ENCODE measurements around the gene SLC25A21.
"Not testable (repeated sequence)": the region's sequence is repeated elsewhere in the genome, so short reads cannot be mapped to it uniquely, and the experiment has no call there.

Gene SLC25A21

GRCh38 chr14:37205623-37206605 lies 33.5 kb upstream of the SLC25A21 start:
- H3K27ac ChIP-seq (ENCODE audit: extremely low read depth, low read depth, low read length); POLR2A ChIA-PET; H3K4me1 ChIP-seq (ENCODE audit: control insufficient read depth, insufficient read depth, low read length); H3K36me3 ChIP-seq (ENCODE audit: control insufficient read depth in 2 of 2, insufficient read depth in 1 of 2, low read length in 2 of 2); CTCF ChIA-PET; H3K9me3 ChIP-seq (ENCODE audit: control insufficient read depth, insufficient read depth, low read depth, low read length); H3K4me3 ChIP-seq (ENCODE audit: low read depth, low read length): not testable (repeated sequence)
- TF ChIP-seq ZNF585B (tag by site-specific recombination; IDR thresholded peaks at IDR 0.05) (peak; percentile 99), TRIM28 (IDR thresholded peaks at IDR 0.05; ENCODE audit: borderline replicate concordance, low read length) (peak; percentile 61; the same call in 1 of the 2 replicates), SETDB1 (IDR thresholded peaks at IDR 0.05; ENCODE audit: insufficient read length, low read length) (peak; percentile 81), ZNF146 (tag by site-specific recombination; IDR thresholded peaks at IDR 0.05) (peak; percentile 96), ZNF610 (tag by site-specific recombination; IDR thresholded peaks at IDR 0.05; ENCODE audit: borderline replicate concordance) (peak; percentile 51; the same call in 1 of the 2 replicates)

DNA sequence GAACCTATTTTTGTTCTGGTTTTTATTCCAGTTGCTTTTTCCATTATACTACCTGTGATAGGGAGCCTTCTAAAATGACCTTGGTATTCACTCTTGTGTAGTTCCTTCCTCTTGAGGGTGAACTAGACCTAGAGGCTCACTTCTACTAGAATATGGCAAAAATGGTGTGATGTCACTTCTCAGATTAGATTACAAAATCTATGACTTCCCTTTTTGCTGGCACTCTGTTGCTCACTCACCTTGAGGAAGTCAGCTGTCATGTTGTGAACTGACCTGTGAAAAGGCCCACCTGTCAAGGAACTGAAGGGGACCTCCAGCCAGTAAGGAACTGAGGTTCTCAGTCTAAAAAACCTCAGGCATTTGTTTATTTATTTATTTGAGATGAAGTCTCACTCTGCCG lies 31.0 kb upstream of the SLC25A21 start:
- Histone ChIP-seq H3K36me3 (ENCODE audit: control insufficient read depth in 2 of 2, insufficient read depth in 1 of 2, low read length in 2 of 2) (no peaks in the 10 kb centered on the region), H3K4me1 (ENCODE audit: control insufficient read depth, insufficient read depth, low read length) (peaks cover 5% of the 10 kb centered on the region; the same call in 1 of the 2 replicates), H3K27ac (ENCODE audit: extremely low read depth, low read depth, low read length) (no peak overlapping the region), H3K9me3 (ENCODE audit: control insufficient read depth, insufficient read depth, low read depth, low read length) (no peaks in the 10 kb centered on the region), H3K4me3 (ENCODE audit: low read depth, low read length) (no peak overlapping the region)
- TF ChIP-seq ZFHX2 (tag by site-specific recombination; conservative IDR thresholded peaks at IDR 0.05) (no peak), ZSCAN4 (tag by site-specific recombination; IDR thresholded peaks at IDR 0.05) (no peak), ATF2 (tag by site-specific recombination; IDR thresholded peaks at IDR 0.05; ENCODE audit: low read depth) (0 out of 2 replicates have a peak, but pooled peaks have one; percentile 14)
- CTCF ChIA-PET = interaction anchor here (1.6 kb wide), 1 partner anchor 29 kb away, joined by 6 read pairs; no protein-coding TSS in a partner anchor
- POLR2A ChIA-PET = no interaction called here

- Histone ChIP-seq H3K9me3 (ENCODE audit: control insufficient read depth, insufficient read depth, low read depth, low read length) (no peaks in the 10 kb centered on the region), H3K36me3 (ENCODE audit: control insufficient read depth in 2 of 2, insufficient read depth in 1 of 2, low read length in 2 of 2) (no peaks in the 10 kb centered on the region), H3K27ac (ENCODE audit: extremely low read depth, low read depth, low read length) (no peak overlapping the region), H3K4me3 (ENCODE audit: low read depth, low read length) (no peak overlapping the region), H3K4me1 (ENCODE audit: control insufficient read depth, insufficient read depth, low read length) (peaks cover 5% of the 10 kb centered on the region; the same call in 1 of the 2 replicates)
- POLR2A ChIA-PET = no interaction called here
- CTCF ChIA-PET = interaction anchor here (0.6 to 1.6 kb wide), 2 partner anchors 29 to 1645 kb away, joined by 3 to 6 read pairs; no protein-coding TSS in a partner anchor
- TF ChIP-seq ZBTB21 (tag by site-specific recombination; IDR thresholded peaks at IDR 0.05) (no peak), GLIS2 (tag by site-specific recombination; IDR thresholded peaks at IDR 0.05) (no peak), ZNF561 (tag by site-specific recombination; IDR thresholded peaks at IDR 0.05; ENCODE audit: borderline replicate concordance) (no peak), REST (tag by site-specific recombination; IDR thresholded peaks at IDR 0.05) (no peak), ZNF785 (tag by site-specific recombination; IDR thresholded peaks at IDR 0.05) (no peak), WT1 (tag by site-specific recombination; IDR thresholded peaks at IDR 0.05) (no peak), ZNF24 (tag by site-specific recombination; IDR thresholded peaks at IDR 0.05) (no peak), SP3 (tag by site-specific recombination; IDR thresholded peaks at IDR 0.05) (no peak), ZNF704 (tag by site-specific recombination; IDR thresholded peaks at IDR 0.05) (no peak)
- TF ChIP-seq, protein P1, sequence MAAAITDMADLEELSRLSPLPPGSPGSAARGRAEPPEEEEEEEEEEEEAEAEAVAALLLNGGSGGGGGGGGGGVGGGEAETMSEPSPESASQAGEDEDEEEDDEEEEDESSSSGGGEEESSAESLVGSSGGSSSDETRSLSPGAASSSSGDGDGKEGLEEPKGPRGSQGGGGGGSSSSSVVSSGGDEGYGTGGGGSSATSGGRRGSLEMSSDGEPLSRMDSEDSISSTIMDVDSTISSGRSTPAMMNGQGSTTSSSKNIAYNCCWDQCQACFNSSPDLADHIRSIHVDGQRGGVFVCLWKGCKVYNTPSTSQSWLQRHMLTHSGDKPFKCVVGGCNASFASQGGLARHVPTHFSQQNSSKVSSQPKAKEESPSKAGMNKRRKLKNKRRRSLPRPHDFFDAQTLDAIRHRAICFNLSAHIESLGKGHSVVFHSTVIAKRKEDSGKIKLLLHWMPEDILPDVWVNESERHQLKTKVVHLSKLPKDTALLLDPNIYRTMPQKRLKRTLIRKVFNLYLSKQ (tag by site-specific recombination; IDR thresholded peaks at IDR 0.05; ENCODE audit: borderline replicate concordance) = no peak
Measured at GRCh38 chr14:37202812-37203211, 30.4 kb upstream of the SLC25A21 start.
